Measurements from ENCODE around the gene CPA5. TPM values are rescaled to one million over a fixed set of nuclear protein-coding genes. Genes with fewer than 3 reads are reported as not detected.

CPA5 gene
- total and polyA plus RNA-seq, 10 of the 15 experiments (the other 5 are each of a cell fraction or from before 2014, with no cell fraction given), result 0.06 to 0.52 (median 0.29) TPM; not detected in 2

- H3K4me3 ChIP-seq, result no peak overlapping the region
- no peaks in the 10 kb centered on the region for H3K27me3 ChIP-seq (replicated peaks in 1 of 2; ENCODE audit: control insufficient read depth in 2 of 2, insufficient read depth in 2 of 2, low read length in 1 of 2)
- DNase-seq (ENCODE audit: low read depth, low spot score), result no peak
- in situ Hi-C loops (cut with MboI), result no loop called here
- no peaks in the 10 kb centered on the region for H3K4me1 ChIP-seq (ENCODE audit: control insufficient read depth, insufficient read depth, low read length)
- H4K20me1 ChIP-seq (ENCODE audit: control insufficient read depth, insufficient read depth), result no peaks in the 10 kb centered on the region
- FAIRE-seq, result no peak
- no peak for TF ChIP-seq PAX5 (IDR thresholded peaks at IDR 0.05; ENCODE audit: borderline replicate concordance, low read depth, low read length)
- TF ChIP-seq SIX5 (IDR thresholded peaks at IDR 0.05; ENCODE audit: low read depth, low read length, severe bottlenecking), result no peak
- TF ChIP-seq CHD2 (IDR thresholded peaks at IDR 0.05; ENCODE audit: borderline replicate concordance, low read depth, low read length), result no peak
- TF ChIP-seq RB1 (IDR thresholded peaks at IDR 0.05; ENCODE audit: borderline replicate concordance), result no peak
- TF ChIP-seq EZH2 (IDR thresholded peaks at IDR 0.05; ENCODE audit: borderline replicate concordance, control insufficient read depth, low read depth, low read length), result no peak
- TF ChIP-seq TCF3 (IDR thresholded peaks at IDR 0.05; ENCODE audit: borderline replicate concordance, insufficient read depth, low read depth, low read length), result no peak
- no peak for TF ChIP-seq BCL11A (IDR thresholded peaks at IDR 0.05; ENCODE audit: low read depth, low read length)
- TF ChIP-seq EED (IDR thresholded peaks at IDR 0.05; ENCODE audit: low read depth), result no peak
- no peak for TF ChIP-seq POLR2A (IDR thresholded peaks at IDR 0.05; ENCODE audit: low read depth, low read length)
- BruUV-seq (replicated peaks), result no TSS peak
- ChIA-PET POLR2A (interaction anchor here (0.5 kb wide), 1 partner anchor 282 kb away, joined by 4 read pairs; no protein-coding TSS in a partner anchor), CTCF (interaction anchor here (0.6 kb wide), 2 partner anchors 105 to 307 kb away, joined by 3 read pairs; no protein-coding TSS in a partner anchor), SMC1A (ENCODE audit: uncharacterized antibody, unreplicated experiment) (interaction anchor here (1.3 kb wide), 1 partner anchor 139 kb away, joined by 3 read pairs; no protein-coding TSS in a partner anchor), RAD21 (ENCODE audit: unreplicated experiment) (no interaction called here)
- H2AFZ ChIP-seq (ENCODE audit: control insufficient read depth, low read depth, low read length), result no peak overlapping the region
- 76% methylated on average over 41 of the region's 41 CpGs for WGBS (ENCODE audit: insufficient coverage, insufficient replicate concordance, low lambda C conversion rate, missing lambda C conversion rate)
- no peaks in the 10 kb centered on the region; the same call in 2 of the 3 replicates for H3K9me3 ChIP-seq (replicated peaks; ENCODE audit: control insufficient read depth, insufficient read depth, low read length)
- no peaks in the 10 kb centered on the region for H3K36me3 ChIP-seq (ENCODE audit: control insufficient read depth in 2 of 2, insufficient read depth in 2 of 2, low read length in 1 of 2)
- intact Hi-C loops (cut with micrococcal nuclease; ENCODE audit: unreplicated experiment), result no loop called here
- H3K9ac ChIP-seq (ENCODE audit: control insufficient read depth, insufficient read depth, low read length), result no peak overlapping the region
- H3K79me2 ChIP-seq (ENCODE audit: control insufficient read depth, insufficient read depth, low read length), result no peaks in the 10 kb centered on the region
- no peak overlapping the region for H3K27ac ChIP-seq (ENCODE audit: control insufficient read depth, insufficient read depth)
- ATAC-seq, result no peak
- no peak overlapping the region for H3K4me2 ChIP-seq (ENCODE audit: control insufficient read depth, insufficient read depth)
Measured at GRCh38 chr7:130381468-130382312, 37.1 kb downstream of the CPA5 start.

All from GM12878 (cell line).